HCT116 (cell line): Measurements from ENCODE around the gene DMGDH. TPM values are rescaled to one million over a fixed set of nuclear protein-coding genes. Genes with fewer than 3 reads are reported as not detected.

ENCODE experiments used
- ATAC-seq: fragments of 200-7000 bp; cut with Tn5 transposase; 2 replicates; pipeline ENCODE4 v1.9.1; 2020; ENCODE audit warnings: mild to moderate bottlenecking, moderate library complexity
- BruUV-seq: library from RNA; stranded (reverse); fragments of 400-500 nt; replicated peaks from 2 replicates; lab custom pipeline; 2021; lab: Mats Ljungman, UMichigan
- CTCF ChIA-PET: fragments of 300-600 bp; sonication (Branson Sonifier 250); formaldehyde crosslinking; loops from one replicate; lab custom pipeline; 2021; ENCODE audit warnings: antibody characterized with exemption; lab: Charles Lee
- POLR2A ChIA-PET: fragments of 300-600, 350-600 bp; sonication (Branson Sonifier 250); formaldehyde crosslinking; loops from one replicate; lab custom pipeline; 2021; ENCODE audit warnings: antibody characterized with exemption; lab: Charles Lee
- RAD21 ChIA-PET, 2 experiments: fragments of 300-600 bp; sonication (Branson Sonifier 250); formaldehyde crosslinking; loops; one replicate each; lab custom pipeline; 2023; ENCODE audit warnings: low total read pairs in 2 of 2; ENCODE audit not compliant: uncharacterized antibody in 2 of 2, unreplicated experiment in 2 of 2, low non-redundant PET in 1 of 2; lab: Charles Lee
- DNase-seq: peaks from one replicate; pipeline ENCODE4 v3.0.0-alpha.2; 2010; ENCODE audit warnings: low read depth, low spot score
- H2AFZ ChIP-seq: fragments of 200-600 bp; shearing (Covaris generic), sonication (generic); 2 replicates; pipeline ENCODE4 v1.6.1; 2017; ENCODE audit warnings: low read depth, mixed run types, mixed read lengths, antibody characterized with exemption, low read length; ENCODE audit not compliant: poor library complexity, severe bottlenecking
- H3K27ac ChIP-seq: 2 replicates; pipeline ENCODE4 v1.5.1; 2012; ENCODE audit warnings: low read depth, low read length
- H3K27me3 ChIP-seq: fragments of 200-600 bp; sonication (generic); 2 replicates; pipeline ENCODE4 v1.6.1; 2016; ENCODE audit warnings: mixed run types, low read length, mixed read lengths; ENCODE audit not compliant: insufficient read depth
- H3K36me3 ChIP-seq, 2 experiments: fragments of 200-500 bp in 1 of 2; fragments of 200-600 bp in 1 of 2; sonication (Bioruptor generic) in 1 of 2; sonication (generic) in 1 of 2; 2 replicates each; pipeline versions ENCODE4 v1.5.1 to v1.6.1; 2014 to 2016; ENCODE audit warnings: low read length in 2 of 2, inconsistent platforms in 1 of 2, mixed read lengths in 1 of 2, mixed run types in 1 of 2; ENCODE audit not compliant: insufficient read depth in 2 of 2, control insufficient read depth in 1 of 2
- H3K4me1 ChIP-seq, 2 experiments: fragments of 200-600 bp in 1 of 2; sonication (generic) in 1 of 2; 2 replicates each; pipeline versions ENCODE4 v1.5.1 to v1.6.1; 2012 to 2017; ENCODE audit warnings: low read length in 2 of 2, inconsistent platforms in 1 of 2, mild to moderate bottlenecking in 1 of 2, mixed read lengths in 1 of 2, mixed run types in 1 of 2, moderate library complexity in 1 of 2; ENCODE audit not compliant: insufficient read depth in 2 of 2, control insufficient read depth in 1 of 2
- H3K4me2 ChIP-seq: fragments of 200-600 bp; sonication (generic); 2 replicates; pipeline ENCODE4 v1.6.1; 2017; ENCODE audit warnings: mixed run types, low read length, mixed read lengths
- H3K4me3 ChIP-seq, 2 experiments: fragments of 200-600 bp in 1 of 2; sonication (generic) in 1 of 2; replicated peaks in 1 of 2; 2 replicates each; pipeline ENCODE4 v1.5.1; 2011 to 2016; ENCODE audit warnings: low read length in 2 of 2, control low read depth in 1 of 2, low read depth in 1 of 2, mild to moderate bottlenecking in 1 of 2, mixed read lengths in 1 of 2, mixed run types in 1 of 2
- H3K79me2 ChIP-seq: fragments of 200-600 bp; sonication (generic); 2 replicates; pipeline ENCODE4 v1.6.1; 2017; ENCODE audit warnings: mild to moderate bottlenecking, mixed run types, low read length, moderate library complexity, mixed read lengths; ENCODE audit not compliant: insufficient read depth
- H3K9ac ChIP-seq: fragments of 200-600 bp; sonication (generic); 2 replicates; pipeline ENCODE4 v1.6.1; 2016; ENCODE audit warnings: low read length, mixed read lengths
- H3K9me2 ChIP-seq: fragments of 200-600 bp; sonication (generic), shearing (Covaris generic); 2 replicates; pipeline ENCODE4 v1.6.1; 2017; ENCODE audit warnings: mixed run types, mild to moderate bottlenecking, moderate library complexity; ENCODE audit not compliant: insufficient read depth
- H3K9me3 ChIP-seq, 2 experiments: fragments of 200-500 bp in 1 of 2; fragments of 200-600 bp in 1 of 2; sonication (Bioruptor generic) in 1 of 2; sonication (generic) in 1 of 2; 2 replicates each; pipeline ENCODE4 v1.6.1; 2014 to 2017; ENCODE audit warnings: low read length in 2 of 2, mixed read lengths in 2 of 2, inconsistent platforms in 1 of 2, low read depth in 1 of 2, mild to moderate bottlenecking in 1 of 2, mixed run types in 1 of 2, moderate library complexity in 1 of 2; ENCODE audit not compliant: control insufficient read depth in 1 of 2, insufficient read depth in 1 of 2
- H4K20me1 ChIP-seq: fragments of 200-600 bp; sonication (generic), shearing (Covaris generic); 2 replicates; pipeline ENCODE4 v1.6.1; 2017; ENCODE audit warnings: mixed run types, mild to moderate bottlenecking, moderate library complexity; ENCODE audit not compliant: insufficient read depth
- CEBPB ChIP-seq: IDR thresholded peaks from 2 replicates; pipeline ENCODE4 v1.6.1; 2012; ENCODE audit warnings: low read depth
- EZH2phosphoT487 ChIP-seq: fragments of 200-600 bp; IDR thresholded peaks from 2 replicates; pipeline ENCODE4 v1.6.1; 2018; ENCODE audit warnings: antibody characterized with exemption, borderline replicate concordance
- MAX ChIP-seq: IDR thresholded peaks from 2 replicates; pipeline ENCODE4 v1.6.1; 2012
- POLR2A ChIP-seq: IDR thresholded peaks from 2 replicates; pipeline ENCODE4 v1.7.0; 2011; ENCODE audit warnings: borderline replicate concordance; ENCODE audit not compliant: insufficient read depth, insufficient read length; ENCODE audit errors: extremely low read depth
- POLR2AphosphoS5 ChIP-seq: IDR thresholded peaks from 2 replicates; pipeline ENCODE4 v1.6.1; 2011; ENCODE audit warnings: mild to moderate bottlenecking, low read depth, low read length, moderate library complexity
- REST ChIP-seq: IDR thresholded peaks from 2 replicates; pipeline ENCODE4 v1.6.1; 2012; ENCODE audit warnings: low read depth
- SRF ChIP-seq: IDR thresholded peaks from 2 replicates; pipeline ENCODE4 v1.6.1; 2012; ENCODE audit warnings: low read depth
- ZFX ChIP-seq: fragments of 450-650 bp; IDR thresholded peaks from 2 replicates; pipeline ENCODE4 v1.6.1; 2017
- intact Hi-C: fragments of 100-400 bp; cut with micrococcal nuclease; formaldehyde crosslinking; loops from 2 replicates; pipeline ENCODE4 v1.10.0; 2022
- total RNA-seq: library from RNA; stranded (reverse); gene quantifications from one replicate; pipeline ENCODE4 v1.2.1, GENCODE V29; 2021; ENCODE audit not compliant: unreplicated experiment
- TF ChIP-seq, protein P1 (sequence below): IDR thresholded peaks from 2 replicates; pipeline ENCODE4 v1.6.1; 2011; ENCODE audit warnings: mild to moderate bottlenecking, low read length, moderate library complexity; ENCODE audit not compliant: insufficient replicate concordance; ENCODE audit errors: extremely low read depth

Gene DMGDH
- total RNA-seq, 1 experiment from 2014 or later: 2.3 TPM

DNA sequence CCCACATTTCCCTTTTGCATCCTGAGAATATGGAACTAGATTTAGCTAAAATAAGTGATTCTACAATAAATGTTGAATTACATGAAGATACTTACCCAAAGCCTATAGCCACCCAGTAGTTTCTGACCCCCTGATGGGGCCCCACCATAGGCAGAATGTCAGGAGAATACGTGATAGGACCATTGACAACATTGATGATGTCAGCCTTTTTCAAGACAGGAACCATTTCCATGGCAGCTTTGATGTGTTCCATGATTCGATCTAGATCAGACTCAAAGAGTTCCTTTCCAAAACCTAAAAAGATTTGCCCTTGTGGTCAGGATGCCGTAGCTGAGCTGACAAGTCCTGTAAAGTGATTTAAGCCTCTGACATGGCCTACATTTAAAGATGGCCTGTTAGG is 27.3 kb downstream of the DMGDH start:
- Histone ChIP-seq H3K36me3 (no peaks in the 10 kb centered on the region), H3K9ac (no peak overlapping the region), H3K27me3 (no peaks in the 10 kb centered on the region), H3K4me1 (no peaks in the 10 kb centered on the region), H3K9me2 (no peaks in the 10 kb centered on the region; the same call in 1 of the 2 replicates), H3K79me2 (no peaks in the 10 kb centered on the region), H3K4me2 (no peak overlapping the region), H3K4me3 (no peak overlapping the region), H2AFZ (no peak overlapping the region), H3K9me3 (no peaks in the 10 kb centered on the region), H3K27ac (no peak overlapping the region), H4K20me1 (no peaks in the 10 kb centered on the region)
- RAD21 ChIA-PET: no interaction called here
- ATAC-seq (no peak), DNase-seq (no peak)
- BruUV-seq: no TSS peak
- CTCF ChIA-PET: interaction anchor here (2.6 kb wide), 1 partner anchor 17 kb away, joined by 7 read pairs; no protein-coding TSS in a partner anchor
- POLR2A ChIA-PET: no interaction called here
- intact Hi-C loops: loop anchor here (5.0 kb wide), 1 partner anchor 80 kb away; no protein-coding TSS in a partner anchor
- TF ChIP-seq POLR2AphosphoS5 (no peak), CEBPB (no peak), REST (no peak), MAX (no peak)

DNA sequence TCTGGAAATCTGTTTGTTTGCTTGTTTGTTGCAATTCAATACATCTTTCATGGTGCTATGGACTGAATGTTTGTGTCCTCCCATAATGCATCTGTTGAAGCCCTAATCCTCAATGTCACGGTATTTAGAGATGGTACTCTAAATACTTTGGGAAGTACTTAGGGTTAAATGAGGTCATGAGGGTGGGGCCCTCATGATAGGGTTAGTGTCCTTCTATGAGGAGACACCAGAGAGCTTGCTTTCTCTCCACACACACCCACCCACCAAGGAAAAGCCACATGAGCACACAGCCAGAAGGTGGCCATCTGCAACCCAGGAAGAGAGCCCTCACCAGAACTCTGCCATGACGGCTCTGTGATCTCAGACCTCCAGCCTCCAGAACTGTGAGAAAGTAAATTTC is 32.7 kb downstream of the DMGDH start:
- no TSS peak for BruUV-seq
- POLR2A ChIA-PET: no interaction called here
- H3K4me1 ChIP-seq: no peaks in the 10 kb centered on the region
- no peaks in the 10 kb centered on the region for H3K27me3 ChIP-seq
- intact Hi-C loops: no loop called here
- no peak overlapping the region for H3K27ac ChIP-seq
- H3K9me2 ChIP-seq: no peaks in the 10 kb centered on the region; the same call in 1 of the 2 replicates
- CTCF ChIA-PET: no interaction called here
- H3K9ac ChIP-seq: no peak overlapping the region
- no peak overlapping the region for H3K4me2 ChIP-seq
- no peak overlapping the region for H2AFZ ChIP-seq
- no peak for DNase-seq
- ATAC-seq: no peak
- no peaks in the 10 kb centered on the region for H3K79me2 ChIP-seq
- H3K36me3 ChIP-seq: no peaks in the 10 kb centered on the region
- RAD21 ChIA-PET: no interaction called here
- no peaks in the 10 kb centered on the region for H4K20me1 ChIP-seq
- H3K4me3 ChIP-seq: no peak overlapping the region
- H3K9me3 ChIP-seq: no peaks in the 10 kb centered on the region
- TF ChIP-seq ZFX: no peak
- no peak for TF ChIP-seq POLR2AphosphoS5
- no peak for TF ChIP-seq EZH2phosphoT487
- TF ChIP-seq SRF: no peak
- no peak for TF ChIP-seq REST
- TF ChIP-seq, protein P1, sequence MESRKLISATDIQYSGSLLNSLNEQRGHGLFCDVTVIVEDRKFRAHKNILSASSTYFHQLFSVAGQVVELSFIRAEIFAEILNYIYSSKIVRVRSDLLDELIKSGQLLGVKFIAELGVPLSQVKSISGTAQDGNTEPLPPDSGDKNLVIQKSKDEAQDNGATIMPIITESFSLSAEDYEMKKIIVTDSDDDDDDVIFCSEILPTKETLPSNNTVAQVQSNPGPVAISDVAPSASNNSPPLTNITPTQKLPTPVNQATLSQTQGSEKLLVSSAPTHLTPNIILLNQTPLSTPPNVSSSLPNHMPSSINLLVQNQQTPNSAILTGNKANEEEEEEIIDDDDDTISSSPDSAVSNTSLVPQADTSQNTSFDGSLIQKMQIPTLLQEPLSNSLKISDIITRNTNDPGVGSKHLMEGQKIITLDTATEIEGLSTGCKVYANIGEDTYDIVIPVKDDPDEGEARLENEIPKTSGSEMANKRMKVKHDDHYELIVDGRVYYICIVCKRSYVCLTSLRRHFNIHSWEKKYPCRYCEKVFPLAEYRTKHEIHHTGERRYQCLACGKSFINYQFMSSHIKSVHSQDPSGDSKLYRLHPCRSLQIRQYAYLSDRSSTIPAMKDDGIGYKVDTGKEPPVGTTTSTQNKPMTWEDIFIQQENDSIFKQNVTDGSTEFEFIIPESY: no peak
- TF ChIP-seq MAX: no peak
- no peak for TF ChIP-seq POLR2A
